Measurements from ENCODE around the gene KCNQ1.

DNA sequence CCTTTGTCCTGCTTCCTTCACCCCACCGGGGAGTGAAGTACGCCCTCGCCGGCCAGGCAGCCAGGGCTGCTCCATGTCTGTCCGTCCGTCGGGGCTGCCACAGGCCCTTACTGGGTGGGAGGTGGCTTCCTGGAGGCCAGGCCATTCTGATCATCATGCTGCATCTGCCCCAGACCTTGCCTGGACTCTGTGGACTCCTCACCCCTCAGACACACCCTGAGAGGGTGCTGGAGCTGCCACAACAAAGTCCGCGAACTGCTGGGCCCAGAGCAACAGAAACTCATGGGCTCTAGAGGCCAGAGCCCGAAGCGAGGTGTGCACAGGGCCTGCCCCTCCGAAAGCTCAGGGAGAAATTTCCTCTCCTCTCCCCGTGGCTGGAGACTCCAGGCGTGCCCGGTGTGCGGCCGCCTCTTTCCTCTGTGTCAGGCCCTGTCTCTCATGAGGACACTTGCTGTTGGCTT is 130.8 kb downstream of the KCNQ1 start:
- TF ChIP-seq RARB (CRISPR knock-in tag; IDR thresholded peaks at IDR 0.05) (no peak), TCF4 (CRISPR knock-in tag; IDR thresholded peaks at IDR 0.05; ENCODE audit: borderline replicate concordance) (no peak)

All from SK-N-SH treated with all-trans-retinoic acid at 6 μM for 48 hours (cell line).